Rectal smooth muscle tissue (tissue), 1 donor: Measurements from ENCODE around the gene RMND5B.
A peak's percentile ranks its signal among the peaks of the same experiment; 100 is the strongest.

Experiments used
- H3K27ac ChIP-seq: one replicate; pipeline ENCODE4 v1.7.0; 2013; ENCODE audit warnings: low read depth, low read length, inconsistent platforms
- H3K27me3 ChIP-seq: one replicate; pipeline ENCODE4 v1.7.0; 2013; ENCODE audit warnings: low read length; ENCODE audit not compliant: control insufficient read depth, insufficient read depth
- H3K36me3 ChIP-seq: one replicate; pipeline ENCODE4 v1.7.0; 2013; ENCODE audit warnings: low read length; ENCODE audit not compliant: control insufficient read depth, insufficient read depth
- H3K4me1 ChIP-seq: one replicate; pipeline ENCODE4 v1.7.0; 2013; ENCODE audit warnings: low read length; ENCODE audit not compliant: control insufficient read depth, insufficient read depth
- H3K4me3 ChIP-seq: one replicate; pipeline ENCODE4 v1.7.0; 2013; ENCODE audit warnings: low read length
- H3K9ac ChIP-seq: one replicate; pipeline ENCODE4 v1.7.0; 2013; ENCODE audit warnings: low read length

Gene RMND5B

GRCh38 chr5:178147406-178147805 lies 16.6 kb downstream of the RMND5B start:
- no peak overlapping the region for H3K4me3 ChIP-seq
- no peaks in the 10 kb centered on the region for H3K27me3 ChIP-seq
- H3K27ac ChIP-seq = no peak overlapping the region
- peaks cover 54% of the 10 kb centered on the region for H3K36me3 ChIP-seq
- H3K9ac ChIP-seq = no peak overlapping the region
- peaks cover 4% of the 10 kb centered on the region for H3K4me1 ChIP-seq

DNA sequence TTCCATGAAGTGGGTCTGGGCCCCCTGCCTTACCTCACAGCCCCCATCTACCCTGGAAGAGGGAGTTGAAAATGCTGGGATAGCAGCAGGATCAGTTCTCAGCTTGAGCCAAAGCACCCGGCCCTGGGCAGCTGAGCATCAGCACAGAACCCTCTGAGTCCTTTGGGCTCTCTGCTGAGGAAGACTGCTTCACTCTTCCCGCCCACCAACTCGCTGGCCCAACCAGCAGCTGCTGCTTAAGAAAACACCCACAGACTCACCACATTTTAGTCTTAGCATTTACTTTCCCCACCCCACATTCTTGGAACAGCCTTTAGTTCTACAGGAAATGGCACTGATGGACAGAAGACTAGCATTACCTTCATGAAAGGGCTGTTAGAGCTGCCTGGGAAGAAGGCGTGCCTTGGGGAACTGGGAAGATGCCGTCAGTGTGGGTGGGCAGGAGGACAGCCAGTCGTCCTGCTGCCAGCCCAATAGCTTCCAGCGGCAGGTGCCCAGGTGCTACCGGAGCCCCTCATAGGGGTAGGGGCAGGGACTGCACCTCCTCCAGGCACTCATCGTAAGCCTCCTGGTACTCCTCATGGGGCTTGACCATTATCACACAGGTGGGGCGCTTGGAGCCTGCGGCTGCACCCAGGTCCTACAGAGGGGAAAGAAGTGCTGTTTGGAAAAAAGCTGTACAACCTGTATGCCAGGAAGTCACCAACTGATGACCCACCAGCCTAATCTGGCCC lies 18.6 kb downstream of the RMND5B start:
- Histone ChIP-seq H3K27me3 (no peaks in the 10 kb centered on the region), H3K4me1 (peaks cover 12% of the 10 kb centered on the region), H3K9ac (no peak overlapping the region), H3K27ac (no peak overlapping the region), H3K36me3 (peaks cover 38% of the 10 kb centered on the region), H3K4me3 (no peak overlapping the region)

GRCh38 chr5:178150977-178151734 lies 20.3 kb downstream of the RMND5B start:
- Histone ChIP-seq H3K4me3 (no peak overlapping the region), H3K27me3 (no peaks in the 10 kb centered on the region), H3K4me1 (peaks cover 12% of the 10 kb centered on the region), H3K27ac (no peak overlapping the region), H3K9ac (no peak overlapping the region), H3K36me3 (peaks cover 38% of the 10 kb centered on the region)

GRCh38 chr5:178152491-178153444 lies 22.0 kb downstream of the RMND5B start:
- H3K27ac ChIP-seq = no peak overlapping the region
- H3K9ac ChIP-seq = peak overlapping the region; percentile 73
- peak overlapping the region; percentile 89 for H3K4me3 ChIP-seq
- no peaks in the 10 kb centered on the region for H3K27me3 ChIP-seq
- H3K36me3 ChIP-seq = peaks cover 28% of the 10 kb centered on the region
- peaks cover 12% of the 10 kb centered on the region for H3K4me1 ChIP-seq

DNA sequence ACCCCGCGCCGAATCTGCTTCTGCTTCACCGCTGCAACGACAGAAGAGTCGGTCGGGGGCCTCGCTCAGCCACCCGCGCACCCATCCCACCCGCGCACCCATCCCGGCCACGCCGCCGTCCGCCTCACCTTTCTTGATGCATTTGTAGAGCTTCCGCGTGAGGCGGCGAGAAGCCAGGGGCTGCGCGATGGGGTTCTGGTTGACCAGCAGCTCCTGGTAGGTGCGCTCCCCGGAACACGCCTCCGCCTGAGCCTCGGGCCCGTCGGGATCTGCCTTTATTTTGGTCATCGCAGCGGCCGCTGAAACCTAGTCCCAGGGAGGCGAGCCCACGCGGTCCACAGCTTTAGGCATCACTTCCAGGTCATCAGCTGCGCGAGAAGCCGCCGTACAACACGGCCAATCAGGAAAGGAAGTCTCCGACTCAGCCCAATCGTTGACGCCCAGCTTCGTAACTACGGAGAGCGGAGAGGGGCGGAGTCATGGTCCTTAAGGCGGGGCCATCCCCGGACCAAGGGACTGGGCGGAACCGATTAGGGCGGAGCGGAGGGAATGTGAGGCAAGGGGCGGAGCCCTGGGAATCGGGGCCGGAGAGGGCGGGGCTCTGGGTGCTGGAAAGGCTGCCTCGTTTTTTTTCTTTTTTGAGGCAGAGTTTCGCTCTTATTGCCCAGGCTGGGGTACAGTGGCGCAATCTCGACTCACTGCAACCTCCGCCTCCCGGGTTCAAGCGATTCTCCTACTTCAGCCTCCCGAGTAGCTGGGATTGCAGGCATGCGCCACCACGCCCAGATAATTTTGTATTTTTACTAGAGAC lies 22.9 kb downstream of the RMND5B start, which contains the start of gene NHP2:
TSS of gene NHP2 (minus strand) at position 356 of the 811 bp plus-strand sequence. CDS start at position 288, 68 bp downstream.
- H3K36me3 ChIP-seq = peaks cover 18% of the 10 kb centered on the region
- H3K9ac ChIP-seq = peak within 1 kb of the TSS; percentile 73
- no peaks in the 10 kb centered on the region for H3K27me3 ChIP-seq
- peaks cover 12% of the 10 kb centered on the region for H3K4me1 ChIP-seq
- peak within 1 kb of the TSS; percentile 73 for H3K27ac ChIP-seq
- peak within 1 kb of the TSS; percentile 89 for H3K4me3 ChIP-seq

DNA sequence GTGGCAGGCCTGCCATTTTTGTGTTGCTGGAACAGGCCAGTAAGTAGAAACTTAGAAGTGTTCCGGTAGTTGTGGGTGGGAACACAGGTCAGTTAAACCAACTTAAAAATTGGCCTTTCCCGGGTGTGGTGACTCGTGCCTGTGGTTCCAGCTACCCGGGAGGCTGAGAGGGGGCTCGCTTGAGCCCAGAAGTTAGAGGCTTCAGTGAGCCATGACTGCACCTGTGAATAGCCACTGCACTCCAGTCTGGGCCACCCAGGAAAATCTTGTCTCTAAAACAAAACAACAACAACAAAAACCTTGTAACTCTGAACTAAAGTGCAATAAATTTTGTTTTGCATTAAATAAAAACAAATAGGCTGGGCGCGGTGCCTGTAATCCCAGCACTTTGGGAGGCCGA lies 24.3 kb downstream of the RMND5B start:
- Histone ChIP-seq H3K27me3 (no peaks in the 10 kb centered on the region), H3K27ac (no peak overlapping the region), H3K36me3 (peaks cover 10% of the 10 kb centered on the region), H3K4me3 (no peak overlapping the region), H3K4me1 (peaks cover 12% of the 10 kb centered on the region), H3K9ac (no peak overlapping the region)

DNA sequence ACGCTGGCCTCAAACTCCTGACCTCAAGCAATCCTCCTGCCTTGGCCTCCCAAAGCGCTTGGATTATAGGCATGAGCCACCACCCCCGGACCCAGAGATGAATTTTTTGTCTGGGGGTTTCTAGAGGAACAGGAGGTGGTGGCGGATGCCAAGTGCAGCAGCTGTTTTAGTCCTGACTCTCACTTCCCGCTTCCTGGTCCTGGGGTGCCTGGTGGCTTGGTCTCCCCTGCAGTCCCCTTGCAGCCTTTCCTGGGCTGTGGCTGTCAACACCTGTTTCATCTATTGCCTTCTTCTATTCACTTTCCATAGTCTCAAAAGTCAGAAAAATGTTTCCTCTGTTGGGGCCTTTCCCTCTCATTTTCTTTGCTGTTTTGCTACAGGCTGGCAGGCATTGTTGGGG lies 29.4 kb downstream of the RMND5B start:
- Histone ChIP-seq H3K27me3 (no peaks in the 10 kb centered on the region), H3K4me3 (no peak overlapping the region), H3K4me1 (no peaks in the 10 kb centered on the region), H3K27ac (no peak overlapping the region), H3K36me3 (no peaks in the 10 kb centered on the region), H3K9ac (no peak overlapping the region)

DNA sequence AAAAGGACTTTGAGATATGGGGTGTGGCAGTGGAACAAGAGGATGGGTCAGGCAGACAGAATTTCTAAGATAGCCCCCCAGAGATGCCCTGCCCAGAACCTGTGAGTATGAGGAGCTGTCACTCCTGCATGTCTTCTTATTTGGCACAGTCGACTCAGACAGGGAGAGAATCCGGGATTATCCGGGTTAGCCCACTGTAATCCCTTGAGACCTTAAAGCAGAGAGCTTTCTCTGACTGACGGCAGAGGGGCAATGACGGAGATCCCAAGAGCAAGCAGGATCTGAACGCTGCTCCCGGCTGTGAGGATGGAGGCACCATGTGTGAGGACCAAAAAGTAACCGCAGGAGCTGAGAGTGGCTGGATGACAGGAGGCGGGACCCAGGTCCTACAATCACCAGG lies 31.7 kb downstream of the RMND5B start:
- Histone ChIP-seq H3K4me1 (no peaks in the 10 kb centered on the region), H3K36me3 (no peaks in the 10 kb centered on the region), H3K27ac (no peak overlapping the region), H3K4me3 (no peak overlapping the region), H3K27me3 (no peaks in the 10 kb centered on the region), H3K9ac (no peak overlapping the region)

- no peak overlapping the region for H3K27ac ChIP-seq
- no peaks in the 10 kb centered on the region for H3K27me3 ChIP-seq
- H3K4me1 ChIP-seq = no peaks in the 10 kb centered on the region
- H3K4me3 ChIP-seq = no peak overlapping the region
- H3K9ac ChIP-seq = no peak overlapping the region
- H3K36me3 ChIP-seq = no peaks in the 10 kb centered on the region
Observed at GRCh38 chr5:178163772-178164735, 33.2 kb downstream of the RMND5B start.

DNA sequence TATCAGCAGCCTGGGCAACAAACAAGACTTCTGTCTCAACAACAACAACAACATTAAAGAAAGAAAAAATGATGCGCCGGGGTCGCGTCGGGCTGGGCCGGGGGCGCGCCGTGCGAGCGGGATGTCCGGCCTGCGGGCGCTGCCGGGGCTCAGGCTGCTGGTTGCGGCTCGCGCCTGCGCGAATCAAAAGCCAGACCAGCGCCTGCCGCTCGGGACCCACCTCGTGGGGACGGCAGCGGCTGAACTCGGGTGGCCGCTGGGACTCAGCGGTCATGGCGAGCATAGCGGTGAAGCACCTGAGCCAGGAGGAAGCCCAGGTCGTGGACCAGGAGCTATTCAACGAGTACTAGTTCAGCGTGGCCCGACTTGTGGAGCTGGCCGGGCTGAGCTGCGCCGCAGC lies 34.8 kb downstream of the RMND5B start:
- Histone ChIP-seq H3K27me3 (no peaks in the 10 kb centered on the region), H3K36me3 (no peaks in the 10 kb centered on the region), H3K4me1 (no peaks in the 10 kb centered on the region), H3K27ac (no peak overlapping the region), H3K9ac (no peak overlapping the region), H3K4me3 (no peak overlapping the region)

DNA sequence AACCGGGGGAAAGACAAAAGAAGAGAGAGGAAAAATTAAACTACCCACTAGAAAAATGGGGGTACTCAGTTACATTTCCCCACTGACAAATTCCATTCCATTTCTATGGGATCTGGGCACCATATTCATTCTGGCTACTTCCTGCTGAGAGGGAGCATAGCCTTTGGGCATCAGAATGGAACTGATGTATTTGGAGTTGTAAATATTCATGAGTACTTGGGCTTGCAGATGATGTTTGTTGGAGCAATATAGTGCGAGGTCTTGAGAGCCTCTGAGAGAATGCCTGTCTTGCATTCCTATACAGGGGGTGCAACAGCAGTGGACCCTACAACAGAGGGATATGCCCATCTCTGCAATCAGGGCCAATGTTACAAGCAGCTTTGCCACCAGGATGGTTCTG lies 39.6 kb downstream of the RMND5B start:
- no peak overlapping the region for H3K4me3 ChIP-seq
- H3K27me3 ChIP-seq = no peaks in the 10 kb centered on the region
- H3K27ac ChIP-seq = no peak overlapping the region
- H3K4me1 ChIP-seq = no peaks in the 10 kb centered on the region
- no peak overlapping the region for H3K9ac ChIP-seq
- no peaks in the 10 kb centered on the region for H3K36me3 ChIP-seq
